Measurements from ENCODE around the gene NPC1. TPM values are rescaled to one million over a fixed set of nuclear protein-coding genes. Genes with fewer than 3 reads are reported as not detected.

The NPC1 gene
- total RNA-seq, 3 donors from 2014 or later: 39.5 to 100 (median 81.3) TPM

DNA sequence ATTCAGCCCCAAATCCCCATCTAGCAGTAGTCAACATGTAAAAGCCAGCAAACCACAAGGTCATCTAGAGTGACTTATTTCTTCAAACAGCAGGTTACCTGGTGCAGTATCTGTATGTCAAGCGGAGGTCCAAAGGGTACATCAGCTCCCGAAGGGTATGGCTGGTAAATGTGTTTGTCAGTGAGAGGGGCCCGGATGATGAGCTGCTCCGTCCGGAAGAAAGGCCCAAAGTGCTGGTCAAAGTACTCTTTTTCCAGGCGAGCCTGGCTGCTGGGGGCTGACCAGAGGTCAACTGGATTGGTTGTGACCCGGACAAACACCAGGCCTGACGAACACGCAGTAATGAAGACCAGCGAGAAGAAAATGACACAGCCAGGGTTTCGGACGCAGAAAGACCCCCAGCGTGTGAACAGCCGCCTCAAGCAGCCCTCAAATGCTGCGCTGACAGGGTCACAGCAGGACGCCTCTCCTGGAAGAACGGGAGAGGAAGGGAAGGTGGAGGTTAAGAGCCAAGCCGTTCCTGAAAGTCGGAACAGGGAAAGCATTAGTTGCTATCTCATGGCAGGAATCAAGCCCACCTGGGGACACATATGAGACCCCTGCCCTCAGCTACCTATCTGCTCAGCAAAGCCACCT, 30.0 kb downstream of the NPC1 start:
- peaks cover 24% of the 10 kb centered on the region for H3K36me3 ChIP-seq
- no peak for TF ChIP-seq POLR2AphosphoS5 (IDR thresholded peaks at IDR 0.05)
- TF ChIP-seq, protein P1, sequence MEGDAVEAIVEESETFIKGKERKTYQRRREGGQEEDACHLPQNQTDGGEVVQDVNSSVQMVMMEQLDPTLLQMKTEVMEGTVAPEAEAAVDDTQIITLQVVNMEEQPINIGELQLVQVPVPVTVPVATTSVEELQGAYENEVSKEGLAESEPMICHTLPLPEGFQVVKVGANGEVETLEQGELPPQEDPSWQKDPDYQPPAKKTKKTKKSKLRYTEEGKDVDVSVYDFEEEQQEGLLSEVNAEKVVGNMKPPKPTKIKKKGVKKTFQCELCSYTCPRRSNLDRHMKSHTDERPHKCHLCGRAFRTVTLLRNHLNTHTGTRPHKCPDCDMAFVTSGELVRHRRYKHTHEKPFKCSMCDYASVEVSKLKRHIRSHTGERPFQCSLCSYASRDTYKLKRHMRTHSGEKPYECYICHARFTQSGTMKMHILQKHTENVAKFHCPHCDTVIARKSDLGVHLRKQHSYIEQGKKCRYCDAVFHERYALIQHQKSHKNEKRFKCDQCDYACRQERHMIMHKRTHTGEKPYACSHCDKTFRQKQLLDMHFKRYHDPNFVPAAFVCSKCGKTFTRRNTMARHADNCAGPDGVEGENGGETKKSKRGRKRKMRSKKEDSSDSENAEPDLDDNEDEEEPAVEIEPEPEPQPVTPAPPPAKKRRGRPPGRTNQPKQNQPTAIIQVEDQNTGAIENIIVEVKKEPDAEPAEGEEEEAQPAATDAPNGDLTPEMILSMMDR (IDR thresholded peaks at IDR 0.05): no peak
- TF ChIP-seq POLR2A (IDR thresholded peaks at IDR 0.05): no peak

DNA sequence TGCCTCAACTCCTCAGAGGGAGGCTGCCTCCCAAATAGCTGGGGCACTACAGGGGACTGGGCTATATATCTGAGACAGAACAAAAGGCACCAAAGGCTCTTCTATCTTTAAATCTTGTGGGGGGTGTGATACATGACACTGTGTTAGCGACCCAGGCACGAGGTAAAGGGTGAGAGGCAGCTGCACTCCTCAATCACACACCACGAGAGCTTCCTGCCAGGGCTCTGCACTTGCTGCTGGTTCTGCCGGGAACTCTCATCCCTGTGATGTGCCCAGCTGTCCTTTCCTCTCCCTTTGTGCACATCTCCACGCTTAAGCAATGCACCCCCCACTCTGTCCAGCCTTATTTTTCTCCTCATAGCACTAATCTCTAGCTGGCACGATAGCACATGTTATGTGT, 32.4 kb downstream of the NPC1 start:
- DNase-seq (ENCODE audit: low spot score in 2 of 2): no peak
- Histone ChIP-seq H3K27me3 (no peaks in the 10 kb centered on the region), H3K4me1 (no peaks in the 10 kb centered on the region), H3K9me3 (no peaks in the 10 kb centered on the region), H3K36me3 (peaks cover 13% of the 10 kb centered on the region), H3K4me3 (no peak overlapping the region), H3K27ac (peak overlapping the region in 1 of 2 donors; percentile 17)
- TF ChIP-seq, protein P1 (IDR thresholded peaks at IDR 0.05): no peak
- no peak for TF ChIP-seq POLR2A (IDR thresholded peaks at IDR 0.05)
- TF ChIP-seq POLR2AphosphoS5 (IDR thresholded peaks at IDR 0.05): no peak
- intact Hi-C loops (cut with DNase I; ENCODE audit: low total_unique reads): no loop called here

More for the DNA sequence above, 30.0 kb downstream of the NPC1 start:
- H3K4me1 ChIP-seq: no peaks in the 10 kb centered on the region
- no peak for DNase-seq (ENCODE audit: low spot score in 2 of 2)
- intact Hi-C loops (cut with DNase I; ENCODE audit: low total_unique reads): no loop called here
- H3K4me3 ChIP-seq: no peak overlapping the region
- no peaks in the 10 kb centered on the region for H3K27me3 ChIP-seq
- H3K27ac ChIP-seq: no peak overlapping the region
- H3K9me3 ChIP-seq: no peaks in the 10 kb centered on the region

DNA sequence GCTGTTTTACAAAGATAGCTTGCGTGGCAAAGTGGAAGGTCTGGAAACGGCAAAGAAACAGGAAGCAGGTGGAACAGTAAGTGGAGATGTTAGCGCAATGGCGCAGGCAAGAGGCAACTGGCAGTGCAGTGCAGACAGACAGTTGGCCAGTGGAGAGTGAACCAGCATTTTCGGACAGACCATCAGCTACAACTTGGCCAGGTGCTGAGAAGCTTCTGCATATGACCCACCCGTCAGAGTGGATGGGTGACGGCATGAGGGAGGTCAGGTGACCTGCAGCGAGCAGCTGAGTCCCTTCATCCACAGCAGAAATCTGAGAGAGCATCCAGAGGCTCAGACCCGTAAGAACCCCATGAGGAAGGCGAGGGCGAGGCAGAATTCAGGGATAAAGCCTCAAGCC, 33.8 kb downstream of the NPC1 start:
- Histone ChIP-seq H3K4me1 (no peaks in the 10 kb centered on the region), H3K27ac (peak overlapping the region; percentile 20 to 75), H3K9me3 (no peaks in the 10 kb centered on the region), H3K27me3 (no peaks in the 10 kb centered on the region), H3K4me3 (no peak overlapping the region), H3K36me3 (peaks cover 13% of the 10 kb centered on the region)
- intact Hi-C loops (cut with DNase I; ENCODE audit: low total_unique reads): no loop called here
- TF ChIP-seq, protein P1 (IDR thresholded peaks at IDR 0.05): no peak
- no peak for TF ChIP-seq POLR2AphosphoS5 (IDR thresholded peaks at IDR 0.05)
- no peak for DNase-seq (ENCODE audit: low spot score in 2 of 2)

DNA sequence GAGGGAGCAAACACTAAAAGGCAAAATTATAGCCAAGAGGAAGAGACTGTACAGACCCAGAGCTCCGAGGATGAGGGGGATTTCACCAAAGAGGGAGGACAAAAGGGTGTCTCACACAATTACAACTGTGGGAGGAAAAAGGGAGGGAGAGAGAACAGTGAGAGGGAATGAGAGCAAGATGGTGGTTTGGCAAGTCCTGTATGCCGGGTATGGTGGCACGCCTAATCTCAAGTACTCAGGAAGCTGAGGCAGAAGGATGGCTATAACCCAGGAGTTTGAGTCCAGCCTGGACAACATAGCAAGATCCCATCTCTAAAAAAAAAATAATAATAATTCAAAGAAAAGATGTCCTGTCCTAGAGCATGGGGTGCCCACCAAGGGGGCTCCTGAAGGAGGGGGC, 34.3 kb downstream of the NPC1 start:
- intact Hi-C loops (cut with DNase I; ENCODE audit: low total_unique reads): no loop called here
- DNase-seq (ENCODE audit: low spot score in 2 of 2): no peak
- H3K27ac ChIP-seq: peak overlapping the region; percentile 75 to 76
- TF ChIP-seq POLR2A (IDR thresholded peaks at IDR 0.05) (no peak), POLR2AphosphoS5 (IDR thresholded peaks at IDR 0.05) (no peak)
- TF ChIP-seq, protein P1 (IDR thresholded peaks at IDR 0.05): no peak
- H3K4me3 ChIP-seq: no peak overlapping the region
- H3K9me3 ChIP-seq: no peaks in the 10 kb centered on the region
- H3K36me3 ChIP-seq: peaks cover 13% of the 10 kb centered on the region
- no peaks in the 10 kb centered on the region for H3K27me3 ChIP-seq
- no peaks in the 10 kb centered on the region for H3K4me1 ChIP-seq

DNA sequence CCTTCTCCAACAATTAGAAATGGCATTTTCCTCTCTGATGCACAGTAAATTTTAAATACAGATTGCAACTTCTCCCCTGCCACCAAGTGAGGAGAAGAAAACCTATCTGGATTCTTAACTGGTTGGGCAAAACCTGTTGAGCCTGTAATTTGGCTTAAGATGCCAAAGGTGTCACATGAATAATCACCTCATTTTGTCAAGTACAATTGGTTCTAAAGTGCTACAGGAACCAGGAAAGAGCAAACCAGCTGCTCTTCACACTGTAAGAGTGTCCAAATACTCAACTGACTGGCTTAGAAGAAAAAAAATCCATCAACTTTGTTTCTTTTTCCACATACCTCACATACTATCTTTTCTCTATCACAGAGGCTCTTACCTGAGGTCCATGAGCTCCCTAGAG, 35.4 kb downstream of the NPC1 start:
- peak overlapping the region; percentile 75 to 76 for H3K27ac ChIP-seq

More for the DNA sequence above, 35.4 kb downstream of the NPC1 start:
- peak in 1 of 3 donors; percentile 65 for TF ChIP-seq POLR2AphosphoS5 (IDR thresholded peaks at IDR 0.05)
- TF ChIP-seq POLR2A (IDR thresholded peaks at IDR 0.05): no peak
- Histone ChIP-seq H3K27me3 (no peaks in the 10 kb centered on the region), H3K9me3 (no peaks in the 10 kb centered on the region), H3K4me1 (no peaks in the 10 kb centered on the region), H3K36me3 (peaks cover 6% of the 10 kb centered on the region), H3K4me3 (no peak overlapping the region)
- intact Hi-C loops (cut with DNase I; ENCODE audit: low total_unique reads): no loop called here
- DNase-seq (ENCODE audit: low spot score in 2 of 2): peak in 1 of 2 donors; percentile 30
